Erythroblast (primary cell): ENCODE data around the gene SAFB.

Experiments
- GATA1 ChIP-seq: IDR thresholded peaks from 2 replicates; pipeline ENCODE4 v1.6.1; 2011; ENCODE audit warnings: low read depth, mild to moderate bottlenecking, control low read depth, low read length, moderate library complexity
- POLR2A ChIP-seq: IDR thresholded peaks from 2 replicates; pipeline ENCODE4 v1.6.1; 2011; ENCODE audit warnings: mild to moderate bottlenecking, low read length

DNA sequence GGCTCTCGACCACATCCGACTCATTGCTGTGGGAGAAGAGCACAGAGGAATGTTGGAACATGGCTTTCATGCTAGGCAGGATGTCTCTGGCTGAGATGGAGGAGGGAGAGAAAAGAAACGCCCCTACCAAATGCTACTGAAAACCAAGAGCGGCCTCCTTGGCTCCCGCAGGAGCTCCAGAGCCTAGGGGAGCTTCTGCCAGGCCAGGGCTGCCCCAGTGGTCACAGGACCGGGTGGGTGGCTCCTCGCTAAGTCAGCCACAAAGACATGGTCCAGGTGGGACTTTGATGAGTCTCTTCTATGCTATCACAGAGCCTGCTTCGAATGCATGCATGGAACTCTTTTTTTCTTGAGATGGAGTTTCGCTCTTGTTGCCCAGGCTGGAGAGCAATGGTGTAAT is 90.3 kb downstream of the SAFB start:
- TF ChIP-seq POLR2A (no peak), GATA1 (no peak)
